GM23248 (cell line): ENCODE measurements around the gene PTPN2. TPM values are rescaled to one million over a fixed set of nuclear protein-coding genes. Genes with fewer than 3 reads are reported as not detected.

Source experiments
- DNase-seq: peaks from one replicate; pipeline ENCODE4 v3.0.0-alpha.2; 2015
- H2AFZ ChIP-seq: fragments of 200-600 bp; sonication (generic); 2 replicates; pipeline ENCODE4 v1.6.1; 2016; ENCODE audit warnings: antibody characterized with exemption
- H3F3A ChIP-seq: fragments of 200-600 bp; sonication (generic); 2 replicates; pipeline ENCODE4 v1.6.1; 2016; ENCODE audit warnings: mild to moderate bottlenecking, antibody characterized with exemption, mixed run types; ENCODE audit not compliant: insufficient read depth
- H3K27ac ChIP-seq: fragments of 200-600 bp; sonication (generic); 2 replicates; pipeline ENCODE4 v1.5.1; 2016; ENCODE audit warnings: mild to moderate bottlenecking
- H3K27me3 ChIP-seq: fragments of 200-600 bp; sonication (generic); replicated peaks from 2 replicates; pipeline ENCODE4 v1.6.1; 2016; ENCODE audit warnings: mild to moderate bottlenecking; ENCODE audit not compliant: insufficient read depth
- H3K36me3 ChIP-seq: fragments of 200-600 bp; sonication (generic); 2 replicates; pipeline ENCODE4 v1.6.1; 2016; ENCODE audit warnings: low read depth, mild to moderate bottlenecking
- H3K4me1 ChIP-seq: fragments of 200-600 bp; sonication (generic); 2 replicates; pipeline ENCODE4 v1.6.1; 2016; ENCODE audit warnings: mild to moderate bottlenecking; ENCODE audit not compliant: insufficient read depth
- H3K4me2 ChIP-seq: fragments of 200-600 bp; sonication (generic); one replicate; pipeline ENCODE4 v1.6.1; 2016; ENCODE audit warnings: mild to moderate bottlenecking; ENCODE audit not compliant: unreplicated experiment
- H3K4me3 ChIP-seq: fragments of 200-600 bp; sonication (generic); 2 replicates; pipeline ENCODE4 v1.5.1; 2016; ENCODE audit warnings: mild to moderate bottlenecking
- H3K79me2 ChIP-seq: fragments of 200-600 bp; sonication (generic); 2 replicates; pipeline ENCODE4 v1.6.1; 2016; ENCODE audit warnings: mild to moderate bottlenecking; ENCODE audit not compliant: insufficient read depth
- H3K9ac ChIP-seq: fragments of 200-600 bp; sonication (generic); 2 replicates; pipeline ENCODE4 v1.6.1; 2016; ENCODE audit warnings: mild to moderate bottlenecking
- H3K9me2 ChIP-seq: fragments of 200-600 bp; sonication (generic); 2 replicates; pipeline ENCODE4 v1.6.1; 2016; ENCODE audit warnings: mixed run types, mild to moderate bottlenecking, moderate library complexity; ENCODE audit not compliant: insufficient read depth
- H3K9me3 ChIP-seq: fragments of 200-600 bp; sonication (generic); one replicate; pipeline ENCODE4 v1.6.1; 2017; ENCODE audit warnings: low read depth
- H4K20me1 ChIP-seq: fragments of 200-600 bp; sonication (generic); 2 replicates; pipeline ENCODE4 v1.6.0; 2016; ENCODE audit not compliant: insufficient read depth
- EZH2 ChIP-seq: fragments of 200-600 bp; sonication (generic); IDR thresholded peaks from 2 replicates; pipeline ENCODE4 v1.6.1; 2018; ENCODE audit warnings: antibody characterized with exemption, mild to moderate bottlenecking; ENCODE audit not compliant: insufficient read depth, poor library complexity, severe bottlenecking
- EZH2phosphoT487 ChIP-seq: fragments of 200-600 bp; sonication (generic); IDR thresholded peaks from 2 replicates; pipeline ENCODE4 v1.6.1; 2018; ENCODE audit warnings: antibody characterized with exemption, moderate library complexity, mild to moderate bottlenecking, low read depth; ENCODE audit not compliant: insufficient read depth
- WGBS, 2 experiments: methylation state at CpG; one replicate each; pipeline ENCODE4 v1.1.6; 2015 to 2017; ENCODE audit warnings: low lambda C conversion rate in 2 of 2, low coverage in 1 of 2; ENCODE audit errors: missing lambda C conversion rate in 2 of 2; 5-methylcytosine and 5-hydroxymethylcytosine counted together
- in situ Hi-C: fragments of 300-500 bp; cut with MboI; formaldehyde crosslinking; loops from 2 replicates; pipeline ENCODE4 v1.15.0; 2020
- polyA plus RNA-seq: library from polyadenylated mRNA; unstranded; fragments of >200 nt; fragmentation: Nextera tagmentation; extraction: Ambion mirVana; gene quantifications from 2 replicates; pipeline ENCODE4 v1.2.1, GENCODE V29; 2016
- total RNA-seq: library from RNA; depleted of rRNA; stranded (reverse); fragments of >200 nt; shearing (Covaris generic); gene quantifications from 2 replicates; pipeline ENCODE4 v1.2.3, GENCODE V29; 2014

The PTPN2 gene
- total and polyA plus RNA-seq, 2 experiments from 2014 or later = 18.4 to 30.5 TPM

DNA sequence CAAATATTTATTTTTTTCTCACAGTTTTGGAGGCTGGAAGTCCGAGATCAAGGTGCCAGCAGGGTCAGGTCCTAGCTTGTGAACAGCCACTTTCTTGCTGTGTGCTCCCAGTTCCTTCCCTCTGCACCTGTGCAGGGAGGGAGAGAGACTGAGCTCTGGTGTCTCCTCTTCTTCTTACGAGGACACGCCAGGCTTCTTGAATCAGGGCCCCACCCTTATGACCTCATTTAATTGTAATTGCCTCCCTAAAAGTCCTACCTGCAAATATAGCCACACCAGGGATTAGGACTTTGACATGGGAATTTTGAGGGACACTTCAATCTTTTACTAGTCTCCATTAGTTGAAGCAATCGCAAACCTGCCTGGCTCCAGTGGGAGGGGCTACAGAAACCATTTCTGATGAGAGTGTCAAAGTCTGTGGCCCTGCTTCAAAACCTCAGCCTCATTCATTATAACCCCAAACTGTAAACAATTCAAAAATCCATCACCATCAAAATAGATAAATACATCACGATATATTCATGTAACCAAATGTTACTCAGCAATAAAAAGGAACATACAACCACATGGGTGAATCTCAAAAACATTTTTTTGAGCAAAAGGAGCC lies 45.5 kb upstream of the PTPN2 start:
- in situ Hi-C loops = loop anchor here (5.0 to 25.0 kb wide), 2 partner anchors 197 to 542 kb away; partner anchors contain the start of gene AFG3L2
- DNase-seq = no peak
- 80 to 85% methylated on average over 5 of the region's 5 CpGs for WGBS, 2 experiments

DNA sequence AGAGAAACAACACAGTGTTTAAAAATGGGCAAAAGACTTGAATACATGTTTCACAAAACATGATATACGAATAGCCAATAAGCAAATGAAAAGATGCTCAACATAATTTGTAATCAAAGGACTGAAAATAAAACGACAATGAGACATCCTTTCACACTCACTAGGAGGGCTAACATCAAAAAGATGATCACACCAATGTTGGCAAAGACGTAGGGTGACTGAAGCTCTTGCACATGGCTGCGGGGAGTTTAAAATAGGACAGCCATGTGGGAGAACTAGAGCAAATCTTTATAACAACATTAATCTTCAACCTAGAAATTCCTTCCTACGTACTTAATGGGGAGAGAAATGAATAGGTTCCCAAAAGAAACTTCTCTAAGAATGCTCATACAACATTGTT lies 44.6 kb upstream of the PTPN2 start:
- Histone ChIP-seq H3F3A (no peaks in the 10 kb centered on the region), H4K20me1 (no peaks in the 10 kb centered on the region), H3K27ac (no peak overlapping the region), H3K27me3 (no peaks in the 10 kb centered on the region), H3K4me3 (no peak overlapping the region), H3K36me3 (no peaks in the 10 kb centered on the region), H3K9ac (no peak overlapping the region), H3K9me2 (no peaks in the 10 kb centered on the region; the same call in 1 of the 2 replicates), H3K9me3 (no peaks in the 10 kb centered on the region), H3K79me2 (no peaks in the 10 kb centered on the region), H3K4me1 (no peaks in the 10 kb centered on the region), H3K4me2 (no peak overlapping the region), H2AFZ (no peak overlapping the region)
- 66% methylated on average over 5 of the region's 5 CpGs for WGBS, 2 experiments
- no peak for DNase-seq
- TF ChIP-seq EZH2 (no peak), EZH2phosphoT487 (no peak)
- in situ Hi-C loops = loop anchor here (25.0 kb wide), 1 partner anchor 541 kb away; the partner anchor contains the start of gene AFG3L2

More for the DNA sequence above, 45.5 kb upstream of the PTPN2 start:
- no peak overlapping the region for H3K9ac ChIP-seq
- H3K9me3 ChIP-seq = no peaks in the 10 kb centered on the region
- no peaks in the 10 kb centered on the region; the same call in 1 of the 2 replicates for H3K9me2 ChIP-seq
- no peak overlapping the region for H3K4me2 ChIP-seq
- peaks cover 4% of the 10 kb centered on the region; the same call in 1 of the 2 replicates for H3K4me1 ChIP-seq
- no peak for TF ChIP-seq EZH2phosphoT487
- TF ChIP-seq EZH2 = no peak
- no peaks in the 10 kb centered on the region for H3K79me2 ChIP-seq
- no peaks in the 10 kb centered on the region for H3K27me3 ChIP-seq
- H3K36me3 ChIP-seq = no peaks in the 10 kb centered on the region
- no peak overlapping the region for H3K27ac ChIP-seq
- no peaks in the 10 kb centered on the region for H3F3A ChIP-seq
- no peaks in the 10 kb centered on the region for H4K20me1 ChIP-seq
- no peak overlapping the region for H2AFZ ChIP-seq
- H3K4me3 ChIP-seq = no peak overlapping the region

DNA sequence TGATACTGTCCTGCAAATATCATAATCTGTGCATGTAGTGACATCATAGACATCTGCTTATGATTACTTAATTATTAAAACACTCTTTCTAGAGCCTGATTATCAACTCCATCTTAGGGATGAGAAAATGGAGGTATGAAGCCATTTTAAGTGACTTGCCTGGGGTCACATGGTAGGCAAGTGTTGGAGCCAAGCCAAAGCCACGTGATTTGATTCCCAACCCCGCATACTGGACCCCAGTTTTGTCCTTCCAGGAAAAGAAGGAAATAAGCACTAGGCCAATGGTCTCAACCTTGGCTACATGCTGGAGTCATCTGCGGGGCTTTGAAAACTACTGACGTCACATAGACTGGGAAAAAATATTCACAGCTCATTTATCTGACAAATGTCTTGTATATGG lies 44.2 kb upstream of the PTPN2 start:
- H3K79me2 ChIP-seq = no peaks in the 10 kb centered on the region
- no peak for DNase-seq
- no peaks in the 10 kb centered on the region for H3K27me3 ChIP-seq
- WGBS, 2 experiments = 55 to 60% methylated on average over 4 of the region's 4 CpGs
- no peak overlapping the region for H3K9ac ChIP-seq
- no peak overlapping the region for H2AFZ ChIP-seq
- no peaks in the 10 kb centered on the region for H3K36me3 ChIP-seq
- no peaks in the 10 kb centered on the region for H3K9me3 ChIP-seq
- H3K4me3 ChIP-seq = no peak overlapping the region
- TF ChIP-seq EZH2 = no peak
- no peak for TF ChIP-seq EZH2phosphoT487
- H3K9me2 ChIP-seq = no peaks in the 10 kb centered on the region; the same call in 1 of the 2 replicates
- in situ Hi-C loops = loop anchor here (25.0 kb wide), 1 partner anchor 541 kb away; the partner anchor contains the start of gene AFG3L2
- H4K20me1 ChIP-seq = no peaks in the 10 kb centered on the region
- H3K4me2 ChIP-seq = no peak overlapping the region
- no peaks in the 10 kb centered on the region for H3K4me1 ChIP-seq
- no peak overlapping the region for H3K27ac ChIP-seq
- no peaks in the 10 kb centered on the region for H3F3A ChIP-seq

DNA sequence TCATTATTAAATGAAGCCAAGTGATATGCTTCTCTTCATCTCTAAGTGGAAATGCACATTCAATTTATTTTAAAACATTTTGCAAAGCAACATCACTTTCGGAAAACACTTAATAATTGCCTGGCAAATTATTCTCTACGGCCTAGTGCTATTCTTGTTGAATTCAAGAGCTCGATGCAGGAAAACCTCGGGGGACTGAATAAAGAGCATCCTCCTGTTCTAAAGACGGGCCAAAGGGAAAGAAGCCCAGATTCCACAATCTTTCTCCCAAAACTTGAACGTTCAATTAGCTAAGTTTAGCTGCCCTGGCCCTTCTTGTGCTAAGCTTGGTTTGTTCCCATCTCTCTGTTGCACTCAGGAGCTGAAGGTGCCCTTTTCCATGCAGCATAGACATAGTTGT lies 40.6 kb upstream of the PTPN2 start:
- Histone ChIP-seq H3K4me1 (no peaks in the 10 kb centered on the region), H3K9me3 (no peaks in the 10 kb centered on the region), H3K9me2 (no peaks in the 10 kb centered on the region; the same call in 1 of the 2 replicates), H2AFZ (no peak overlapping the region), H3K27ac (no peak overlapping the region), H3K79me2 (no peaks in the 10 kb centered on the region), H4K20me1 (no peaks in the 10 kb centered on the region), H3K27me3 (no peaks in the 10 kb centered on the region), H3K4me2 (no peak overlapping the region), H3K9ac (no peak overlapping the region), H3F3A (no peaks in the 10 kb centered on the region), H3K4me3 (no peak overlapping the region), H3K36me3 (no peaks in the 10 kb centered on the region)
- 63 to 69% methylated on average over 6 of the region's 6 CpGs for WGBS, 2 experiments
- DNase-seq = no peak
- TF ChIP-seq EZH2phosphoT487 (no peak), EZH2 (no peak)
- in situ Hi-C loops = loop anchor here (25.0 kb wide), 1 partner anchor 537 kb away; the partner anchor contains the start of gene AFG3L2
